ENCODE measurements around the gene PLXNB2.

The PLXNB2 gene

DNA sequence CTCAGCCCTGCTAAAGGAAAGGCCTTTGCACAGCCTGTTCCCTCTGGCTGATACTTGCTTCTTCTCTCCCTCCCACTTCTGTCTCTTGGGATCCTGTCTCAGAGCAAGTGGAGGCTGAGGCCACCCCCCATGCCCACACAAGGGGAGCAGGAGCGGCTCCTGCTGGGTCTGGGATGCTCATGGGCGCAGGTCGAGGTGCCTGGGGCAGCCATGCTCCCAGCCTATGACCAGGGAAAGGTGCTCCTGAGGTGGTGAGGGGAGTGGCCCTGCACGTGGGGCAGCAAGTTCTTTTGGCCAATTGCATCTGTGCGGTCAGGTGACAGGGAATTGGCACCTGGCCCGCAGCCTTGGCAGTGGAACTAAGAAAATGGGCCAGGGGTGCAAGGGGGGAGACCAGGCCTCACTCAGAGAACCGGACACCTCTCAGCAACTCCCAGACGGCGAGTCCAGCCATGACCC, 38.8 kb downstream of the PLXNB2 start:
- H3K9me3 Mint-ChIP-seq: no peaks in the 10 kb centered on the region
- ATAC-seq (replicated peaks) (no peak), DNase-seq (no peak)
- peaks cover 0 to 6% of the 10 kb centered on the region in 2 donors for H3K36me3 Mint-ChIP-seq
- H3K4me3 Mint-ChIP-seq: no peak overlapping the region
- peaks cover 19 to 38% of the 10 kb centered on the region in 2 donors for H3K4me1 Mint-ChIP-seq
- peaks cover 12 to 16% of the 10 kb centered on the region in 2 donors for H3K27me3 Mint-ChIP-seq
- H3K27ac Mint-ChIP-seq: no peak overlapping the region

DNA sequence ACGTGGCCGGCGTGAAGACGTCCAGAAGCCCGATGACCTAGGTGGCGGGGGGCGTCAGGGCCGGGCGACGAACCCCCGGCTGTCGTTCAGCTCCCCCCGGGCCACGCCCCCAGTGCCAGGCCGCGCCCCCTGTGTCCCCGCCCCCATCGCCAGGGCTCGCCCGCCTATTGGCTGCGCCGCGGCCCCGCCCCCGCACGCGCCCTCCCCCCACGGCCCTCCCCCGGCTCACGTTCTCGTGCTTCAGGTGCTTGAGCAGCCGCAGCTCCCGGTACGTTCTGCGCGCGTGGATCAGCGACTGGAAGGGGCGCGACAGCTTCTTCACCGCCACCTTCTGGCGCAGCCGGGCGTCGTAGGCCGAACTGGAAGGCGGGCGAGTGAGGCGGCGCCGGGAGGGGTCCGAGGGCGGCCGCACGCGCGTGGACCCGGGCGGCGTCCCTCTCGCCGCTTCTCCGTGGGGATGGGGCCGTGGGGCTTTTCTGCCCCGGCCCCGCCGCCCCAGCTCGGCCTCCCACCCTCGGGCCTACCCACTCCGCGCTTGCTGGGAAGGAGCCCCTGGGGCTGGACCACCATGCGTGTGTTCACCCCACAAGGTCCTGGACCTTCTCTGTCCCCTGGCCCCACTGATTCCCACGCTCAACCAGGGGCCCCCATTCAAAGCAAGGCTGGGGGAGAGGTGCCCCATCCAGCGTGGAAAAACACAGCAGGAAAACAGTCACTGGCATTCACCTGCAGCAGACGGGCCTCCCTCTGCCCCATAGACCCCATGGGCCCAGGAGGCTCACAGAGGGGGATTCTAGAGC, 39.7 kb downstream of the PLXNB2 start:
- Mint-ChIP-seq H3K9me3 (no peaks in the 10 kb centered on the region), H3K36me3 (peaks cover 0 to 6% of the 10 kb centered on the region in 2 donors), H3K27ac (peak overlapping the region; percentile 5), H3K27me3 (peaks cover 12 to 25% of the 10 kb centered on the region in 2 donors), H3K4me3 (peak overlapping the region; percentile 14 to 36), H3K4me1 (peaks cover 23 to 45% of the 10 kb centered on the region in 2 donors)
- DNase-seq (no peak), ATAC-seq (replicated peaks) (peak in 1 of 2 donors; percentile 18)

DNA sequence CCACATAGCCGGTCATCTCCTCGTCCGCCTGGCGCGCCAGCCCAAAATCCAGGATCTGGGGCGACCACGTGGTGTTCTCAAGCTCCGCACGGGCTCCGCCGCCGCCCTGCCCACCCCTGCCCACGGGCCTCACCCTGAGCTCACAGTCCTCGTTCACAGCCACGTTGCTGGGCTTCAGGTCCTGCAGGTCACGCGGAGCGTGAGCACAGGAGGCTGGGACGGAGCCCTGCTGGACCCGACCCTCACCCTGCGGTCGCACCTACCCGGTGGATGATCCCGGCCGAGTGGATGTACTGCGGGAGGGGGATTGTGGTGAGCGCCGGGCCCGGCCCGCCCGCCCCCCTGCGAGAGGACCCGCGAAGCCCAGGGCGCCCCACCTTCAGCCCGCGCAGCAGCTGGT, 40.5 kb downstream of the PLXNB2 start:
- ATAC-seq (replicated peaks) (no peak), DNase-seq (no peak)
- Mint-ChIP-seq H3K36me3 (peaks cover 0 to 6% of the 10 kb centered on the region in 2 donors), H3K9me3 (no peaks in the 10 kb centered on the region), H3K4me3 (no peak overlapping the region), H3K27ac (no peak overlapping the region), H3K27me3 (peaks cover 18 to 33% of the 10 kb centered on the region in 2 donors), H3K4me1 (peaks cover 31 to 53% of the 10 kb centered on the region in 2 donors)

DNA sequence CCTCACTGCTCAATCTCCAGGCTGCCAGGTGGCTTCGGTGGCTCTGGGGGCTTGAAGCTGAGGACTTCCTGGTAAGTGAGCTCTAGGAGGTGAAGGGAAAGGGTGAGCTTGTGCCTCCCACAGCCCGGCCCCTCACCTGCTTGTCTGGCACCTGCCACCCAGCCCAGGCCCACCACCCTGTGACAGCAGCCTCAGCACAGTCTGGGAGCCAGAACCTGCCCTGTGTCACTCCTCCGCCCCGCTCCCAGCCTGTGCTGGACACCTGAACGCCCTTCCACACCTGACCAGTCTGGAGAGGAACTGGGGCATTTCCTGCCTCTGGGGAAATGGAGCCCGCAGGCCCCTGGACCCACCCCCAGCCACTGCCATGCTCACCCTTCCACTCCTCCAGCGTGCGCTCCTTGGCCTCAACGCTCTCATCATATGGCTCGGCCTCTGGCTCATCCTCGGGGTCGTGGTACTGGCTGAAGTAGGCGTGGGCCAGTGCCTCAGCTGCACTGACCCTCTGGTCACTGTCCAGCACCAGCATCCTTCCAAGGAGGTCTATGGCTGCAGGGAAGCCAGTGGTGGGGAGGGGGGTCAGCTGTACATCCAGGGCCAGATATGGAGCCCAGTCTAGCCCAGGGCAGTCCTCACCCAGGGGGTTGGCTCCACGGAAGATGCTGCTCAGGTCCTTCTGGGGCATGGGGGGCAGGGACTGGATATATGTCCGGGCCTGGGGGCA, 42.3 kb downstream of the PLXNB2 start:
- ATAC-seq (replicated peaks) (no peak), DNase-seq (no peak)
- H3K4me1 Mint-ChIP-seq: peaks cover 31 to 48% of the 10 kb centered on the region in 2 donors
- no peak overlapping the region for H3K4me3 Mint-ChIP-seq
- H3K36me3 Mint-ChIP-seq: peaks cover 0 to 6% of the 10 kb centered on the region in 2 donors
- peaks cover 20 to 37% of the 10 kb centered on the region in 2 donors for H3K27me3 Mint-ChIP-seq
- no peaks in the 10 kb centered on the region for H3K9me3 Mint-ChIP-seq
- H3K27ac Mint-ChIP-seq: no peak overlapping the region

DNA sequence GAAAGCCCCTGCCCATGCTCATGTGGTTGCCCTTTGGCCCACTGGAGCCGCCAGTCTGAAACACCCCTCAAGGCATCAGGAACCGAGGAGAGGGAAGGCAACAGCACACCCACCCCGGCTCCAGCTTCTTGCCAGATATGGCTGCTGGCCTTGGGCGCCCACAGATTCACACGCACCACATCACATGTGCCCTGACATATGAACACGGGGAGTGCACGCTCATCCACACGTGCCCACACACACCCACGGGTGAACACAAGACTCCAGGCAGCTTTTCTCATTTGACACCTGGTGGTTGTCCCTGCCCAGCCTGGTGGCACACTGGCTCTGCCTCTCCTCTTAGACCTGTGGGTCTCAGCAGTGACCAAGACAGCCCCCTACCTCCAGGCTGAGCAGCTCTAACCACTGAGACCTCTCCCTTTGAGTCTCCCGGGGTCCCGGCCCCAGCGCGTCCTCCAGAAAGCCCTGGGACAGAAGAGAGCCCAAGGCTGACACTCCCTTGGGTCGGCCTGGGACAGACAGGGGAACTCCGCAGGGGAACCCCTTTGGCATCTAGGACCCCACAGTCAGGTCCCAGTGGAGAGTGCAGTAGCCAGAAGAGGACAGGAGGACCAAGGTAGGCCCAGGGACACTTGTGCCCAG, 43.2 kb downstream of the PLXNB2 start:
- H3K36me3 Mint-ChIP-seq: peaks cover 0 to 6% of the 10 kb centered on the region in 2 donors

DNA sequence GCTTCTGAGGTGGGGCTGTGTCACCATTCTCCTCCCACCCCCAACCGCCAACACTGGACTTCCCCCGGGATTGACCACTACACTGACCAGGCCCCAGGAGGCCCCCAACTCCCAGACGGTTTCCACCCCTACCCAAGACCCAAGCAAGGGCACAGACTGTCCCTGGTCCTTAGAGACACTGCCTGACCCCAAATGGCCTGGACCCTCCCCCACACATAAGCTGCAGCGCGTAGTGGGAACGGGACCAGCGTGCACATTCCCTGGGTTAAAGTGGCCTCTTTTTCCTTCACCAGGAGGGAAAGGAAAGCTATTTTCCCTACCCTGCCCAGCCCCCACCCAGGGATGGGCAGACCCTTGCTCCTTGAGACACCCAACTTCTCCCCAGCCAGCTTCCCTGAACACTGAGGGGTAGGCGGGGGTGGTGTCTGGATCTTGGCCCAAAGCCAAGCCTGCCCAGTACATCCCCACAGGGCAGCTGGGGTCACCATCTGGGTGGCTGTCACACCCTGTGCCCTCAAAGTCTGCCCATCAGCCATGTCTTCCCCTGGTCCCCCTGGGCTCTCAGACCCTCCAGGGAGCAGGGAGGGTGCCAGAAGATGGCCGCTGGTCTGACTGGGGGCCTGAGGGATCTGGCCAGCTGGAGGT, 44.4 kb downstream of the PLXNB2 start:
- ATAC-seq (replicated peaks): no peak
- Mint-ChIP-seq H3K4me1 (peaks cover 26 to 37% of the 10 kb centered on the region in 2 donors), H3K27ac (peak overlapping the region; percentile 62), H3K36me3 (peaks cover 0 to 5% of the 10 kb centered on the region in 2 donors), H3K9me3 (no peaks in the 10 kb centered on the region), H3K27me3 (peaks cover 23 to 48% of the 10 kb centered on the region in 2 donors), H3K4me3 (no peak overlapping the region)
- DNase-seq: no peak

More for the DNA sequence above, 43.2 kb downstream of the PLXNB2 start:
- peaks cover 31 to 43% of the 10 kb centered on the region in 2 donors for H3K4me1 Mint-ChIP-seq
- H3K27me3 Mint-ChIP-seq: peaks cover 20 to 46% of the 10 kb centered on the region in 2 donors
- DNase-seq (no peak), ATAC-seq (replicated peaks) (no peak)
- H3K4me3 Mint-ChIP-seq: no peak overlapping the region
- no peak overlapping the region for H3K27ac Mint-ChIP-seq
- no peaks in the 10 kb centered on the region for H3K9me3 Mint-ChIP-seq

DNA sequence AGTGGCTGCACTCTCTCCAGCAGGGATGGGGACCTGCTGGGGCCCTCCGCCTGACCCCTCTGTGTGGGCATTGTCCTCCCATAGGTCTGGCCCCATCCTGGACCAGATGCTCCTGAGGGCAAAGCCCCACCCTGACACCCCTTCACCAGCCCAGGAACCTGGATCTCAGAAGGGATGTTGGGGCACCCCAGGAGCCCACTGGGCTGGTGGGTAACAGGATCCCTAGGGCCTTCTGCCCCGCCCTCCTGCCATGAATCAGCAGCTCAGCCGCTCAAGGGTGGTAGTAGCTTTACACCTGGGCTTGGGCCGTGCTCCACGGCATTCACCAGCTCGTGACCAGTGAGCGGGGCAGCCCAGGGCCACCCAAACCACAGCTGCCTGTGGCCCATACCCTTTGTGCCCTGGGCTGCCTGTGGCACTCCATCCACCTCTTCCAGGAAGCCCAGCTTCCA, 45.0 kb downstream of the PLXNB2 start:
- Mint-ChIP-seq H3K36me3 (peaks cover 0 to 3% of the 10 kb centered on the region in 2 donors), H3K9me3 (no peaks in the 10 kb centered on the region), H3K4me3 (peak overlapping the region; percentile 75 to 81), H3K27ac (peak overlapping the region; percentile 62), H3K4me1 (peaks cover 24 to 36% of the 10 kb centered on the region in 2 donors), H3K27me3 (peaks cover 23 to 46% of the 10 kb centered on the region in 2 donors)
- peak; percentile 47 to 53 for ATAC-seq (replicated peaks)
- DNase-seq: no peak

DNA sequence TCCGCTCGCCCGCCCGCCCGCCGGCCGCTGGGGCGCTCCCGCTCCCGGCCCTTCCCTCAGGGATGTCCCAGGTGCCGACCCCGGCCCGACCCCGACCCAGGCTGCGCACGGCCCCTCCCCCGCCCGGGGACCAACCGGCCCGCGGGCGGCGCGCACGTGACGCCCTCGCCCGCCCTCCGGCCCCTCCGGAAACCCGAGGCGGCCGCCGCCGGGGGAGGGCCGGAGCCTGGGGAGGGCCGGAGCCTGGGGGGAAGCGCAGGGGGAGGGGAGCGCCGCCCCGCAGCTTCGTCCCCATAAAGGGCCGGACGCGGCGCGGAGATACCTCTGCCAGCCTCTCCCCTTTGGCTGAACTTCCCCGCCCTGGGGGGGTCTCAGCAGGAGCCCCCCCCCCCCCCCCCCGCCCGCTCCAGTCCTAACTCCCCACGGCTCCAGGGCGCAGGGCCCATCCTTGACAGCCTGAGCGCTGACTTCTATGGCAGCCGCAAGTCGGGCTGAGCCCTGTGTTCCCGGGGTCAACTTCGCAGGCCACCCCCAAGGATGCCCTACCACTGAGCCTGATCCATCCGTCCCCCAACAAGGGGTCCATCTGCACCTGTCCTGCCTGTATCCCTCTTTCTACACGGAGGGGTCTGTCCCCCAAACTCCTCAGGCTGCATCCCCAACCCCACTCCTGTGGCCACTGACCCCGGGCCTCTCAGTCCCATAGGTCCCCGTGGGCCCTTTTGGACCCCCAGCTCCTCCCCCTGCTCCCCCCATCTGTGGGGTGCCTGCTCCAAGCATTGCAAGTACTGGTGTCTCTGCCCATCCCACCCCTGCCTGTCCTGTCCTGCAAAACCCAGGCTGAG, 45.6 kb downstream of the PLXNB2 start, which contains the start of gene MAPK12:
TSS of gene MAPK12 (minus strand) at position 69 of the 845 bp plus-strand sequence. CDS start 174 bp downstream, outside the sequence.
- Mint-ChIP-seq H3K36me3 (peaks cover 0 to 3% of the 10 kb centered on the region in 2 donors), H3K9me3 (no peaks in the 10 kb centered on the region), H3K27me3 (peaks cover 23 to 46% of the 10 kb centered on the region in 2 donors), H3K4me1 (peaks cover 24 to 36% of the 10 kb centered on the region in 2 donors), H3K4me3 (peak within 1 kb of the TSS; percentile 75 to 81), H3K27ac (peak within 1 kb of the TSS; percentile 42)
- DNase-seq (no peak), ATAC-seq (replicated peaks) (peak; percentile 24 to 35)

DNA sequence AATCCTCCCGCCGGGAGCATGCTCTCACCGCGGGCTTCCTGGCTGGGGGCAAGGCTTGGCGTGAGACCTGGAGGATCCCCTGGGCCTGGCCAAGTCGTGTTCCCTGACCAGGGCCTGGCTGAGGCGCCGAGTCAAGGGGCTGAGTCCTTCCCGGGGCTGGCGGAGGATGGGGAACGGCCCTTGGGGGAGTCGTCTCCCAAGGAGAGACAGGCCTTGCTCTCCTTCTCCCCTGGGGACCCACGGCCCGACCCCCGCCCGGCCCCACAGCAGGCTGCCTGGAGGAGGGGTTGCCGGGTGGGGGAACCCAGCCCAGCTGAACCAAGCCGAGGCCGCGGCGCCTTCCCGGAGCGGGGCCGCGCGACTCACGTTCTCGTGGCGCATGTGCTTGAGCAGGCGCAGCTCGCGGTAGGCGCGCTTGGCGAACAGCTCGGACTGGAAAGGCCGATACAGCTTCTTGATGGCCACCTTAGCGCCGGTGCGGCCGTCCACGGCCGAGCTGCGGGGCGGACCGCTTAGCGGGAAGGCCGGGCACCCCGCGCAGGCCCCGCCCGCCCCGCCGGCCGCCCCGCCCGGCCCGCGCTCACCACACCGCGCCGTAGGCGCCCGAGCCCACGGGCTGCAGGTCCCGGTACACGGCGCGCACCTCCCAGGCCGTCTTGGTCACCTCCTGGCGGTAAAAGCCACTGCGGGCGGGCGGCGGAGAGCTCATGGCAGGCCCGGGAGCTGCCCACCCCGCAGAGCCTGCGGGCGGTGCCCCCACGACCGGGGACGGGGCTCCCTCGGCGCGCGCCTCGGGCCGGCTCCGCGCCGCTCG, 46.4 kb downstream of the PLXNB2 start:
- peak; percentile 60 to 67 for ATAC-seq (replicated peaks)
- Mint-ChIP-seq H3K36me3 (peaks cover 0 to 3% of the 10 kb centered on the region in 2 donors), H3K27ac (no peak overlapping the region), H3K27me3 (peaks cover 23 to 46% of the 10 kb centered on the region in 2 donors), H3K4me1 (peaks cover 24 to 36% of the 10 kb centered on the region in 2 donors), H3K9me3 (no peaks in the 10 kb centered on the region), H3K4me3 (peak overlapping the region; percentile 48 to 51)
- DNase-seq: no peak

DNA sequence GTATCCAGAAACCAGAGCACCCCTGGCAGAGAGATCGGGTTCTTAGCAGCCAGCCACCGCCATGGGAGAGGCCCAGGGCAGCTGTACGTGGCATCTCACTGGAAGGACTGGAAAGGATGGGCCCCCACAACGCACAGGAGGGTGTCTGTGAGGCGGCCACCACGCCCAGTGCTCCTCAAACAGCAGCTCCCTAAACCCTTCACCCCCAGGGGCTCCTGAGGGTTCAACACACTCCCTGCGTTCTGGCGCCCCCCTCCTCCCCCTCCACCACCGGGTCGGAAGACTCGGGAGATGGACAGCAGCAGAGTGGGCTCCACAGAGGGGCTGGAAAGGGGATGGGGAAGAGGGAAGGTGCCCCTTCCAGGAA, 47.0 kb downstream of the PLXNB2 start:
- DNase-seq (no peak), ATAC-seq (replicated peaks) (no peak)
- Mint-ChIP-seq H3K27ac (no peak overlapping the region), H3K4me3 (peak overlapping the region; percentile 48 to 51), H3K27me3 (peaks cover 23 to 46% of the 10 kb centered on the region in 2 donors), H3K4me1 (peaks cover 22 to 35% of the 10 kb centered on the region in 2 donors), H3K36me3 (peaks cover 0 to 3% of the 10 kb centered on the region in 2 donors), H3K9me3 (no peaks in the 10 kb centered on the region)

DNA sequence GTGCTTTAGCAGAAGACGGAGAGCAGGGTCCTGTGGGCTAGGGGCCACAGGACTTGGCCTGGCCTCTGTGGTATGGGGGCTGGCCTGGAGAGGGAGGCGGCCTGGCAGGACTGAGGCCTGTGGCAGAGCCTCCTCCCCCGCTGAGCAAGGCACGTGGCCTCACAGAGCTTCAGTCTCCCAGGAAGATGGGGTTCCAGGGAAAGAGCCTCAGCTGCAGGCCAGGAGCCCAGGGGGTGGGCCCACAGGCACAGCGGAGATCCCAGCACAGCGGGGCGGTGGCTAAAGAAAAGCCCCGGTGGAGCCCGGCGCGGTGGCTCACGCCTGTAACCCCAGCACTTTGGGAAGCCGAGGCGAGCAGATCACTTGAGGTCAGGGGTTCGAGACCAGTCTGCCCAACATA, 48.1 kb downstream of the PLXNB2 start:
- Mint-ChIP-seq H3K27me3 (peaks cover 17 to 40% of the 10 kb centered on the region in 2 donors), H3K4me1 (peaks cover 14 to 25% of the 10 kb centered on the region in 2 donors), H3K36me3 (peaks cover 0 to 3% of the 10 kb centered on the region in 2 donors), H3K9me3 (no peaks in the 10 kb centered on the region), H3K27ac (no peak overlapping the region), H3K4me3 (no peak overlapping the region)
- DNase-seq (no peak), ATAC-seq (replicated peaks) (no peak)

All from stimulated activated naive B cell treated with anti-CD40 and anti-IgM and Interleukin-4, amounts not matched to agents 10 μg/mL and 1 μg/mL and 100 μg/mL, for 72 hours (primary cell).